PC-3 (cell line): ENCODE results near the gene THADA. TPM values are rescaled to one million over a fixed set of nuclear protein-coding genes. Genes with fewer than 3 reads are reported as not detected.

Experiments
- ATAC-seq: fragments of 200-7000 bp; cut with Tn5 transposase; 2 replicates; pipeline ENCODE4 v1.9.1; 2020; ENCODE audit warnings: mild to moderate bottlenecking, moderate library complexity
- BruUV-seq: library from RNA; stranded (reverse); fragments of 400-500 nt; replicated peaks from 2 replicates; lab custom pipeline; 2021; lab: Mats Ljungman, UMichigan
- CTCF ChIA-PET: fragments of 300-600 bp; sonication (Branson Sonifier 250); formaldehyde crosslinking; loops from one replicate; lab custom pipeline; 2022; ENCODE audit warnings: antibody characterized with exemption; lab: Charles Lee
- POLR2A ChIA-PET: fragments of 300-600 bp; sonication (Branson Sonifier 250); formaldehyde crosslinking; loops from one replicate; lab custom pipeline; 2022; ENCODE audit warnings: antibody characterized with exemption; ENCODE audit not compliant: unreplicated experiment; lab: Charles Lee
- DNase-seq: peaks from one replicate; pipeline ENCODE4 v3.0.0-alpha.2; 2015
- H2AFZ ChIP-seq: fragments of 300-600 bp; sonication (generic); 2 replicates; pipeline ENCODE4 v1.6.0; 2016; ENCODE audit warnings: antibody characterized with exemption, low read length
- H3F3A ChIP-seq: fragments of 300-600 bp; sonication (generic); one replicate; pipeline ENCODE4 v1.6.0; 2017; ENCODE audit warnings: antibody characterized with exemption, low read length, control low read depth, mild to moderate bottlenecking; ENCODE audit not compliant: unreplicated experiment
- H3K27ac ChIP-seq: fragments of 300-600 bp; sonication (generic); 2 replicates; pipeline ENCODE4 v1.5.1; 2016; ENCODE audit warnings: mild to moderate bottlenecking, low read length
- H3K27me3 ChIP-seq: fragments of 300-600 bp; sonication (generic); 2 replicates; pipeline ENCODE4 v1.6.1; 2016; ENCODE audit warnings: low read length, mixed read lengths
- H3K36me3 ChIP-seq: fragments of 300-600 bp; sonication (generic); 2 replicates; pipeline ENCODE4 v1.6.1; 2016; ENCODE audit warnings: low read depth, mixed run types, low read length, mixed read lengths
- H3K4me1 ChIP-seq: fragments of 300-600 bp; sonication (generic); 2 replicates; pipeline ENCODE4 v1.5.1; 2016; ENCODE audit warnings: low read length; ENCODE audit not compliant: insufficient read depth
- H3K4me2 ChIP-seq: fragments of 300-600 bp; sonication (generic); 2 replicates; pipeline ENCODE4 v1.6.0; 2016; ENCODE audit warnings: low read length
- H3K4me3 ChIP-seq: fragments of 300-600 bp; sonication (generic); 2 replicates; pipeline ENCODE4 v1.5.1; 2016; ENCODE audit warnings: mild to moderate bottlenecking, low read length, mixed read lengths
- H3K79me2 ChIP-seq: fragments of 300-600 bp; sonication (generic); 2 replicates; pipeline ENCODE4 v1.6.1; 2017; ENCODE audit warnings: low read length, mixed read lengths
- H3K9ac ChIP-seq: fragments of 300-600 bp; sonication (generic); 2 replicates; pipeline ENCODE4 v1.6.0; 2016; ENCODE audit warnings: mild to moderate bottlenecking, low read length
- H3K9me2 ChIP-seq: fragments of 300-600 bp; sonication (generic); replicated peaks from 2 replicates; pipeline ENCODE4 v1.6.1; 2016; ENCODE audit warnings: mixed run types, low read length, mixed read lengths
- H3K9me3 ChIP-seq: fragments of 300-600 bp; sonication (generic); 2 replicates; pipeline ENCODE4 v1.6.1; 2016; ENCODE audit warnings: low read length, mixed read lengths
- H4K20me1 ChIP-seq: fragments of 300-600 bp; sonication (generic); 2 replicates; pipeline ENCODE4 v1.6.1; 2016; ENCODE audit warnings: low read length, mixed read lengths
- CTCF ChIP-seq: fragments of 300-600 bp; sonication (generic); conservative IDR thresholded peaks from 2 replicates; pipeline ENCODE4 v1.5.1; 2017; ENCODE audit warnings: antibody characterized with exemption, low read depth, mild to moderate bottlenecking, low read length
- EZH2 ChIP-seq: fragments of 300-600 bp; sonication (generic); IDR thresholded peaks from one replicate; pipeline ENCODE4 v1.6.1; 2017; ENCODE audit warnings: antibody characterized with exemption, mild to moderate bottlenecking, low read length; ENCODE audit not compliant: unreplicated experiment
- EZH2phosphoT487 ChIP-seq: fragments of 300-600 bp; sonication (generic); IDR thresholded peaks from 2 replicates; pipeline ENCODE4 v1.6.1; 2018; ENCODE audit warnings: mild to moderate bottlenecking, antibody characterized with exemption, low read length, borderline replicate concordance
- intact Hi-C: fragments of 100-400 bp; cut with micrococcal nuclease; formaldehyde crosslinking; loops from 2 replicates; pipeline ENCODE4 v1.9.0; 2023
- total RNA-seq: library from RNA; depleted of rRNA; stranded (reverse); fragments of >200 nt; gene quantifications from 2 replicates; pipeline ENCODE4 v1.2.3, GENCODE V29; 2014

The THADA gene
- total RNA-seq, 1 experiment from 2014 or later = 33.6 TPM

GRCh38 chr2:43333656-43334144, 262.1 kb downstream of the THADA start:
- ChIA-PET POLR2A (no interaction called here), CTCF (no interaction called here)
- Histone ChIP-seq H3K9me3 (no peaks in the 10 kb centered on the region), H4K20me1 (no peaks in the 10 kb centered on the region), H3K4me3 (no peak overlapping the region), H3K4me1 (no peaks in the 10 kb centered on the region), H3K9ac (no peak overlapping the region), H3K27me3 (no peaks in the 10 kb centered on the region), H3F3A (no peaks in the 10 kb centered on the region), H2AFZ (no peak overlapping the region), H3K36me3 (no peaks in the 10 kb centered on the region), H3K4me2 (no peak overlapping the region), H3K79me2 (no peaks in the 10 kb centered on the region), H3K9me2 (no peaks in the 10 kb centered on the region), H3K27ac (no peak overlapping the region)
- no peak for TF ChIP-seq CTCF
- TF ChIP-seq EZH2phosphoT487 = no peak
- TF ChIP-seq EZH2 = no peak
- intact Hi-C loops = no loop called here
- no peak for ATAC-seq
- no peak for DNase-seq
- no TSS peak for BruUV-seq

DNA sequence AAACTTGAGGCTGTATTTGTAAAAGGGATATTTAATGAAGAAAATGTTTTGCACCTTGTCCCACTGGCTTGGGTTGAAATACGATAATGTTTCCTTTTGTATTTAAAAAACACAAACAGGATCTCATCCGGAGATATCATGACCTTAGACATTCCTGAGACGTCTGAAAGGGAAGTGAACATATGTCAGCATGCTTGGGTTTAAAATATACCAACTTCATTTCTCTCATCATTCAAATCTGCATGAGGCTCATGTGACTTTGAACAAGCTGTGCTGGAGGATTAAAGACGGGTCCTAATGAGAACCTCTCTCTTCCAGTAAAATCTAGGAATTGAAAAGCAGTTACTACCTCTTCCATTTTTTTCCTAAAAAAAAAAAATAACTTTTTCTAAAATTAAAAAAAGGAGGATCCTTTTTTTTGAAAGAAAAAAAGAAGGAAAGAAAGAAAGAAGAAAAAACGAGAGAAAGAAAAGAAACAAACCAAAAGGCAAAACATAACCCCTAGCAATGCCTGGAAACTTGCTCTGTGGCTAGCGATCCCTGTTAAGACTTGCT, 262.7 kb downstream of the THADA start:
- TF ChIP-seq CTCF (no peak), EZH2phosphoT487 (no peak), EZH2 (no peak)
- Histone ChIP-seq H3K27me3 (no peaks in the 10 kb centered on the region), H3K9me2 (no peaks in the 10 kb centered on the region), H3K27ac (no peak overlapping the region), H3K79me2 (no peaks in the 10 kb centered on the region), H3K4me2 (no peak overlapping the region), H3K9ac (no peak overlapping the region), H3K36me3 (no peaks in the 10 kb centered on the region), H4K20me1 (no peaks in the 10 kb centered on the region), H3K4me1 (no peaks in the 10 kb centered on the region), H3K9me3 (no peaks in the 10 kb centered on the region), H3F3A (no peaks in the 10 kb centered on the region), H2AFZ (no peak overlapping the region), H3K4me3 (no peak overlapping the region)
- POLR2A ChIA-PET = no interaction called here
- BruUV-seq = no TSS peak
- intact Hi-C loops = no loop called here
- DNase-seq (no peak), ATAC-seq (no peak)
- CTCF ChIA-PET = interaction anchor here (0.7 kb wide), 1 partner anchor 66 kb away, joined by 3 read pairs; no protein-coding TSS in a partner anchor

DNA sequence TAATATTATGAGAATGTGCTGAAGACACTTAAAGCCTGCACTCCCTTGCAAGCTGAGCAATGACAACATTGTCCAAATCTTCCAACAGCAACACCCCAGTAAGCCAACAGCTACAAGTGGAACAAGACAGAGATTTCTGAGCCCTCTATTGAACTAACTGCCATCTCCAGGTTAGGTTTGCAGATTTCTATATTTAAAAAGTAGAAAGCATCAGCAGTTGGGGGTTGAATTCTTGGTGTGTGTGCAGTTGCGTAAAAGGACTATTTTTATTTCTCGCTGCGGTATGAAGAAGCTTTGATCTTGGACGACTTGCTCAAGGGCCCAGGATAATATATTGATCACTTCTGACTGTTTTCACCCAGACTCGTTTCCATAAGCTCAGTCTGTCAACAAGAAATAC, 263.2 kb downstream of the THADA start:
- Histone ChIP-seq H3K9ac (no peak overlapping the region), H4K20me1 (no peaks in the 10 kb centered on the region), H3K4me3 (no peak overlapping the region), H3K9me2 (no peaks in the 10 kb centered on the region), H3F3A (no peaks in the 10 kb centered on the region), H3K27ac (no peak overlapping the region), H3K36me3 (no peaks in the 10 kb centered on the region), H3K79me2 (no peaks in the 10 kb centered on the region), H3K4me2 (no peak overlapping the region), H3K9me3 (no peaks in the 10 kb centered on the region), H3K4me1 (no peaks in the 10 kb centered on the region), H3K27me3 (no peaks in the 10 kb centered on the region), H2AFZ (no peak overlapping the region)
- ATAC-seq (no peak), DNase-seq (no peak)
- TF ChIP-seq EZH2phosphoT487 (no peak), CTCF (no peak), EZH2 (no peak)
- POLR2A ChIA-PET = no interaction called here
- intact Hi-C loops = no loop called here
- CTCF ChIA-PET = interaction anchor here (0.7 kb wide), 1 partner anchor 67 kb away, joined by 3 read pairs; no protein-coding TSS in a partner anchor
- BruUV-seq = no TSS peak
